SU-DHL-6 (cell line): Measurements from ENCODE around the gene PCBD1.

Experiments
- H2AFZ ChIP-seq: fragments of 200-600 bp; sonication (generic); 2 replicates; pipeline ENCODE4 v1.6.1; 2014; ENCODE audit warnings: low read depth, mild to moderate bottlenecking, moderate library complexity, mixed read lengths, antibody characterized with exemption, low read length; ENCODE audit not compliant: severe bottlenecking
- H3F3A ChIP-seq: fragments of 200-600 bp; shearing (Covaris generic); 2 replicates; pipeline ENCODE4 v1.6.0; 2016; ENCODE audit warnings: antibody characterized with exemption, mild to moderate bottlenecking; ENCODE audit not compliant: insufficient read depth
- H3K27ac ChIP-seq: fragments of 200-600 bp; sonication (generic); 2 replicates; pipeline ENCODE4 v1.5.1; 2016; ENCODE audit warnings: low read depth, mild to moderate bottlenecking, low read length, moderate library complexity, mixed read lengths
- H3K27me3 ChIP-seq: fragments of 200-600 bp; sonication (generic), shearing (Covaris generic); 2 replicates; pipeline ENCODE4 v1.6.0; 2014; ENCODE audit warnings: mild to moderate bottlenecking, low read length
- H3K36me3 ChIP-seq: fragments of 200-600 bp; sonication (generic); 2 replicates; pipeline ENCODE4 v1.6.1; 2014; ENCODE audit warnings: mild to moderate bottlenecking, low read length, mixed read lengths
- H3K4me2 ChIP-seq: fragments of 300-600, 200-600 bp; shearing (Covaris generic), sonication (generic); 2 replicates; pipeline ENCODE4 v1.6.0; 2014; ENCODE audit warnings: low read length, low read depth, mild to moderate bottlenecking; ENCODE audit not compliant: poor library complexity, severe bottlenecking
- H3K4me3 ChIP-seq: fragments of 200-600 bp; sonication (generic); 2 replicates; pipeline ENCODE4 v1.5.1; 2014; ENCODE audit warnings: antibody characterized with exemption, low read length, mild to moderate bottlenecking, mixed read lengths; ENCODE audit not compliant: insufficient read depth, poor library complexity, severe bottlenecking
- H3K79me2 ChIP-seq: fragments of 200-600 bp; sonication (generic); 2 replicates; pipeline ENCODE4 v1.6.1; 2014; ENCODE audit warnings: mild to moderate bottlenecking, low read length, moderate library complexity; ENCODE audit not compliant: insufficient read depth
- H3K9ac ChIP-seq: fragments of 200-600 bp; sonication (generic); 2 replicates; pipeline ENCODE4 v1.7.0; 2014; ENCODE audit warnings: mild to moderate bottlenecking, low read length
- H3K9me2 ChIP-seq: fragments of 200-600 bp; sonication (generic); replicated peaks from 2 replicates; pipeline ENCODE4 v1.6.1; 2014; ENCODE audit warnings: low read length; ENCODE audit not compliant: insufficient read depth
- H3K9me3 ChIP-seq: fragments of 200-600 bp; sonication (generic); 2 replicates; pipeline ENCODE4 v1.6.1; 2014; ENCODE audit warnings: low read length, mixed read lengths; ENCODE audit not compliant: insufficient read depth
- H4K20me1 ChIP-seq: fragments of 200-600 bp; sonication (generic); 2 replicates; pipeline ENCODE4 v1.6.1; 2014; ENCODE audit warnings: low read depth, mild to moderate bottlenecking, antibody characterized with exemption, low read length, moderate library complexity, mixed read lengths
- CTCF ChIP-seq: fragments of 200-600 bp; sonication (generic); IDR thresholded peaks from one replicate; pipeline ENCODE4 v1.5.1; 2017; ENCODE audit warnings: antibody characterized with exemption, mild to moderate bottlenecking, low read length, moderate library complexity; ENCODE audit not compliant: insufficient read depth, poor library complexity, severe bottlenecking
- EZH2phosphoT487 ChIP-seq: fragments of 200-600 bp; sonication (generic), shearing (Covaris generic); conservative IDR thresholded peaks from 2 replicates; pipeline ENCODE4 v1.6.1; 2018; ENCODE audit warnings: mild to moderate bottlenecking, antibody characterized with exemption, low read length, moderate library complexity, mixed read lengths

PCBD1 gene

DNA sequence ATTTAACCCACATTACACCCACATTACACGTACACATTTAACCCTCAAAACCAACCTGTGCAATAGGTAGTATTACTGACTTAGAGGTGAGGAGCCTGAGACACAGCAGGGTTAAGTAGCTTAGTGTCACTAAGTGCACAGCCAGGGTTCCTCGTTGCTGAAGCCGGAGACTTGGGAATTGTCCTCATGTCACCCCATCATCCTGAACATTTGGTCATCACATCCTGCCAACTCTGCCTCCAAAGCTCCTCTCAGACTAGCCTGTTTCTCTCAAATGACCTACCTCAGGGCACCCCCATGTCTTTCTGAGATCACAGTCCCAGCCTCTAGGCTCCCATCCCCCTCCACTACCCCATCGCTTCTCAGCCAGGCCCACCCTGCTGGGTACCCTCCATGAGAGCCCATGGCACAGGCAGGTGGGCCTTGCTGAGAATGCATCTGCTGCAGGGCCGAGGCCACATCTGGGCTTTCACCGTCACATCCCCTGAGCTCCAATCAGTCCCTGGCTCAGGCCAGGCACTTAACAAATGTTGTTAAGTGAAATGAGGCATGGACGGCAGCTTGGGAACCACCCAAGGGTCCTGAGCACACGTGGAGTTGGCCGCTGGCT, 21.1 kb upstream of the PCBD1 start:
- Histone ChIP-seq H3K4me2 (no peak overlapping the region), H3K36me3 (no peaks in the 10 kb centered on the region), H3K79me2 (no peaks in the 10 kb centered on the region), H3K9me2 (no peaks in the 10 kb centered on the region), H3K27me3 (no peaks in the 10 kb centered on the region), H3K9me3 (no peaks in the 10 kb centered on the region), H3K4me3 (no peak overlapping the region), H2AFZ (no peak overlapping the region), H3F3A (no peaks in the 10 kb centered on the region), H3K9ac (no peak overlapping the region), H3K27ac (no peak overlapping the region), H4K20me1 (no peaks in the 10 kb centered on the region)
- no peak for TF ChIP-seq EZH2phosphoT487
- no peak for TF ChIP-seq CTCF

- Histone ChIP-seq H3K79me2 (no peaks in the 10 kb centered on the region), H3K36me3 (no peaks in the 10 kb centered on the region), H3K4me3 (no peak overlapping the region), H4K20me1 (no peaks in the 10 kb centered on the region), H3K9ac (no peak overlapping the region), H3F3A (no peaks in the 10 kb centered on the region), H3K27ac (no peak overlapping the region), H2AFZ (no peak overlapping the region), H3K9me2 (no peaks in the 10 kb centered on the region), H3K4me2 (no peak overlapping the region), H3K27me3 (no peaks in the 10 kb centered on the region), H3K9me3 (no peaks in the 10 kb centered on the region)
- TF ChIP-seq CTCF, result no peak
- TF ChIP-seq EZH2phosphoT487, result no peak
These were observed 20.3 kb upstream of the PCBD1 start for GRCh38 chr10:70908406-70909296.

GRCh38 chr10:70907637-70908405, 19.5 kb upstream of the PCBD1 start:
- H3K36me3 ChIP-seq, result no peaks in the 10 kb centered on the region
- no peaks in the 10 kb centered on the region for H3K9me2 ChIP-seq
- H3K9me3 ChIP-seq, result no peaks in the 10 kb centered on the region
- H4K20me1 ChIP-seq, result no peaks in the 10 kb centered on the region
- H2AFZ ChIP-seq, result no peak overlapping the region
- no peak overlapping the region for H3K4me2 ChIP-seq
- H3K79me2 ChIP-seq, result no peaks in the 10 kb centered on the region
- no peaks in the 10 kb centered on the region for H3K27me3 ChIP-seq
- no peak overlapping the region for H3K9ac ChIP-seq
- H3K4me3 ChIP-seq, result no peak overlapping the region
- H3K27ac ChIP-seq, result no peak overlapping the region
- H3F3A ChIP-seq, result no peaks in the 10 kb centered on the region
- no peak for TF ChIP-seq CTCF
- no peak for TF ChIP-seq EZH2phosphoT487
